KMS-11 (cell line): ENCODE measurements around the gene MAPK11.

Experiments used
- H2AFZ ChIP-seq: fragments of 200-600 bp; sonication (generic); 2 replicates; pipeline ENCODE4 v1.6.1; 2016; ENCODE audit warnings: antibody characterized with exemption, mixed run types, low read depth
- H3K27ac ChIP-seq: fragments of 200-600 bp; sonication (generic); 2 replicates; pipeline ENCODE4 v1.6.1; 2016; ENCODE audit warnings: mild to moderate bottlenecking, mixed run types
- H3K27me3 ChIP-seq: fragments of 200-600 bp; sonication (generic); 2 replicates; pipeline ENCODE4 v1.6.1; 2017; ENCODE audit warnings: mild to moderate bottlenecking, low read depth, mixed run types, moderate library complexity; ENCODE audit not compliant: insufficient read depth
- H3K36me3 ChIP-seq: fragments of 200-600 bp; sonication (generic); 2 replicates; pipeline ENCODE4 v1.6.1; 2017; ENCODE audit warnings: mild to moderate bottlenecking, mixed run types; ENCODE audit not compliant: insufficient read depth
- H3K4me1 ChIP-seq: fragments of 200-600 bp; sonication (generic); 2 replicates; pipeline ENCODE4 v1.6.1; 2016; ENCODE audit warnings: mild to moderate bottlenecking, low read depth, mixed run types; ENCODE audit not compliant: poor library complexity, severe bottlenecking
- H3K4me2 ChIP-seq: fragments of 200-600 bp; sonication (generic); 2 replicates; pipeline ENCODE4 v1.7.0; 2016; ENCODE audit warnings: mild to moderate bottlenecking, mixed run types
- H3K4me3 ChIP-seq: fragments of 200-600 bp; sonication (generic); IDR thresholded peaks from 2 replicates; pipeline ENCODE4 v1.6.1; 2017; ENCODE audit warnings: low read depth, low read length, mixed read lengths; ENCODE audit not compliant: insufficient read depth
- H3K79me2 ChIP-seq: fragments of 200-600 bp; sonication (generic); 2 replicates; pipeline ENCODE4 v1.6.1; 2016; ENCODE audit warnings: low read depth, mixed run types; ENCODE audit not compliant: insufficient read depth
- H3K9ac ChIP-seq: fragments of 200-600 bp; sonication (generic); 2 replicates; pipeline ENCODE4 v1.6.1; 2016; ENCODE audit warnings: mild to moderate bottlenecking, mixed run types
- H4K20me1 ChIP-seq: fragments of 200-600 bp; sonication (generic); 2 replicates; pipeline ENCODE4 v1.6.1; 2016; ENCODE audit warnings: mild to moderate bottlenecking, mixed run types; ENCODE audit not compliant: insufficient read depth
- CTCF ChIP-seq: fragments of 200-600 bp; sonication (generic); conservative IDR thresholded peaks from 2 replicates; pipeline ENCODE4 v1.6.1; 2017; ENCODE audit warnings: low read depth, mild to moderate bottlenecking, antibody characterized with exemption, low read length, moderate library complexity, mixed read lengths

Gene MAPK11

GRCh38 chr22:50267591-50268390 lies 2.4 kb downstream of the MAPK11 start:
- TF ChIP-seq CTCF: no peak
- peaks cover 13% of the 10 kb centered on the region for H3K4me1 ChIP-seq

GRCh38 chr22:50266994-50267393 lies 3.2 kb downstream of the MAPK11 start:
- Histone ChIP-seq H3K4me3 (no peak overlapping the region), H3K79me2 (no peaks in the 10 kb centered on the region), H2AFZ (no peak overlapping the region), H3K27ac (no peak overlapping the region), H3K9ac (no peak overlapping the region), H3K4me2 (no peak overlapping the region), H3K27me3 (no peaks in the 10 kb centered on the region), H3K36me3 (no peaks in the 10 kb centered on the region), H3K4me1 (peaks cover 21% of the 10 kb centered on the region), H4K20me1 (no peaks in the 10 kb centered on the region)
- TF ChIP-seq CTCF: no peak

More at GRCh38 chr22:50267591-50268390, 2.4 kb downstream of the MAPK11 start:
- Histone ChIP-seq H3K9ac (no peak overlapping the region), H3K27me3 (no peaks in the 10 kb centered on the region), H3K79me2 (no peaks in the 10 kb centered on the region), H3K4me2 (no peak overlapping the region), H3K27ac (no peak overlapping the region), H3K4me3 (no peak overlapping the region), H4K20me1 (no peaks in the 10 kb centered on the region), H3K36me3 (no peaks in the 10 kb centered on the region), H2AFZ (no peak overlapping the region)

GRCh38 chr22:50264946-50265669 lies 5.1 kb downstream of the MAPK11 start:
- Histone ChIP-seq H3K9ac (no peak overlapping the region), H3K79me2 (no peaks in the 10 kb centered on the region), H3K27me3 (no peaks in the 10 kb centered on the region), H4K20me1 (no peaks in the 10 kb centered on the region), H3K4me1 (peaks cover 14% of the 10 kb centered on the region), H3K4me2 (no peak overlapping the region), H3K36me3 (no peaks in the 10 kb centered on the region), H2AFZ (no peak overlapping the region), H3K27ac (no peak overlapping the region), H3K4me3 (no peak overlapping the region)
- no peak for TF ChIP-seq CTCF

GRCh38 chr22:50264104-50264745 lies 6.0 kb downstream of the MAPK11 start:
- Histone ChIP-seq H2AFZ (no peak overlapping the region), H3K4me1 (peaks cover 10% of the 10 kb centered on the region), H4K20me1 (no peaks in the 10 kb centered on the region), H3K36me3 (no peaks in the 10 kb centered on the region), H3K9ac (no peak overlapping the region), H3K27ac (no peak overlapping the region), H3K4me2 (no peak overlapping the region), H3K79me2 (no peaks in the 10 kb centered on the region), H3K27me3 (no peaks in the 10 kb centered on the region), H3K4me3 (no peak overlapping the region)
- TF ChIP-seq CTCF: no peak
